Neural progenitor cell (in vitro differentiated cells): Measurements from ENCODE around the gene RBBP8NL. TPM values are rescaled to one million over a fixed set of nuclear protein-coding genes. Genes with fewer than 3 reads are reported as not detected.

Experiments used
- DNase-seq: peaks from one replicate; pipeline ENCODE4 v3.0.0-alpha.2; 2016; ENCODE audit warnings: low spot score
- H2AFZ ChIP-seq: fragments of 200-600 bp; sonication (generic); replicated peaks from 2 replicates; pipeline ENCODE4 v1.6.1; 2016; ENCODE audit warnings: antibody characterized with exemption
- H3F3A ChIP-seq: fragments of 200-600 bp; sonication (generic); 2 replicates; pipeline ENCODE4 v1.6.1; 2016; ENCODE audit warnings: antibody characterized with exemption, low read depth
- H3K27ac ChIP-seq: fragments of 200-600 bp; sonication (generic); 2 replicates; pipeline ENCODE4 v1.5.1; 2016; ENCODE audit warnings: mild to moderate bottlenecking
- H3K27me3 ChIP-seq: fragments of 200-600 bp; sonication (generic); 2 replicates; pipeline ENCODE4 v1.6.1; 2016; ENCODE audit warnings: mild to moderate bottlenecking, moderate library complexity
- H3K36me3 ChIP-seq: fragments of 200-600 bp; sonication (generic); 2 replicates; pipeline ENCODE4 v1.5.1; 2016
- H3K4me1 ChIP-seq: fragments of 200-600 bp; sonication (generic); 2 replicates; pipeline ENCODE4 v1.6.1; 2016; ENCODE audit warnings: mixed run types
- H3K4me2 ChIP-seq: fragments of 200-600 bp; sonication (generic); 2 replicates; pipeline ENCODE4 v1.6.1; 2016
- H3K4me3 ChIP-seq: fragments of 200-600 bp; sonication (generic); 2 replicates; pipeline ENCODE4 v1.5.1; 2016
- H3K79me2 ChIP-seq: fragments of 200-600 bp; sonication (generic); 2 replicates; pipeline ENCODE4 v1.6.1; 2016; ENCODE audit warnings: low read depth
- H3K9ac ChIP-seq: fragments of 200-600 bp; sonication (generic); 2 replicates; pipeline ENCODE4 v1.6.1; 2016
- H3K9me3 ChIP-seq: fragments of 200-600 bp; sonication (generic); 2 replicates; pipeline ENCODE4 v1.5.1; 2016; ENCODE audit warnings: low read depth
- H4K20me1 ChIP-seq: fragments of 200-600 bp; sonication (generic); 2 replicates; pipeline ENCODE4 v1.6.1; 2016; ENCODE audit warnings: low read depth
- H3K27ac Mint-ChIP-seq: 3 replicates; pipeline ENCODE4 v1.8.0; 2021; ENCODE audit warnings: mixed read lengths
- H3K27me3 Mint-ChIP-seq: 2 replicates; pipeline ENCODE4 v1.8.0; 2022; ENCODE audit warnings: low read depth, mild to moderate bottlenecking, inconsistent platforms, moderate library complexity, mixed read lengths; ENCODE audit not compliant: insufficient read depth
- H3K36me3 Mint-ChIP-seq: 3 replicates; pipeline ENCODE4 v1.8.0; 2021; ENCODE audit warnings: mixed read lengths
- H3K4me1 Mint-ChIP-seq: 3 replicates; pipeline ENCODE4 v1.8.0; 2021; ENCODE audit warnings: mixed read lengths
- H3K4me3 Mint-ChIP-seq: 3 replicates; pipeline ENCODE4 v1.8.0; 2021; ENCODE audit warnings: mild to moderate bottlenecking, moderate library complexity, mixed read lengths
- H3K9me3 Mint-ChIP-seq: 3 replicates; pipeline ENCODE4 v1.8.0; 2020; ENCODE audit warnings: mixed read lengths
- CTCF ChIP-seq: fragments of 200-600 bp; sonication (generic); IDR thresholded peaks from 2 replicates; pipeline ENCODE4 v1.5.1; 2017; ENCODE audit warnings: antibody characterized with exemption, mild to moderate bottlenecking
- EZH2 ChIP-seq: fragments of 200-600 bp; sonication (generic); IDR thresholded peaks from 2 replicates; pipeline ENCODE4 v1.6.1; 2017; ENCODE audit warnings: antibody characterized with exemption, mild to moderate bottlenecking, moderate library complexity
- EZH2phosphoT487 ChIP-seq: fragments of 200-600 bp; sonication (generic); IDR thresholded peaks from 2 replicates; pipeline ENCODE4 v1.6.1; 2017; ENCODE audit warnings: antibody characterized with exemption
- total RNA-seq: library from RNA; depleted of rRNA; stranded (reverse); fragments of >200 nt; gene quantifications from 2 replicates; pipeline ENCODE4 v1.2.3, GENCODE V29; 2015; ENCODE audit warnings: low replicate concordance

Gene RBBP8NL
- total RNA-seq, result 0.03 TPM in 1 of 2 replicates, not detected in the other

DNA sequence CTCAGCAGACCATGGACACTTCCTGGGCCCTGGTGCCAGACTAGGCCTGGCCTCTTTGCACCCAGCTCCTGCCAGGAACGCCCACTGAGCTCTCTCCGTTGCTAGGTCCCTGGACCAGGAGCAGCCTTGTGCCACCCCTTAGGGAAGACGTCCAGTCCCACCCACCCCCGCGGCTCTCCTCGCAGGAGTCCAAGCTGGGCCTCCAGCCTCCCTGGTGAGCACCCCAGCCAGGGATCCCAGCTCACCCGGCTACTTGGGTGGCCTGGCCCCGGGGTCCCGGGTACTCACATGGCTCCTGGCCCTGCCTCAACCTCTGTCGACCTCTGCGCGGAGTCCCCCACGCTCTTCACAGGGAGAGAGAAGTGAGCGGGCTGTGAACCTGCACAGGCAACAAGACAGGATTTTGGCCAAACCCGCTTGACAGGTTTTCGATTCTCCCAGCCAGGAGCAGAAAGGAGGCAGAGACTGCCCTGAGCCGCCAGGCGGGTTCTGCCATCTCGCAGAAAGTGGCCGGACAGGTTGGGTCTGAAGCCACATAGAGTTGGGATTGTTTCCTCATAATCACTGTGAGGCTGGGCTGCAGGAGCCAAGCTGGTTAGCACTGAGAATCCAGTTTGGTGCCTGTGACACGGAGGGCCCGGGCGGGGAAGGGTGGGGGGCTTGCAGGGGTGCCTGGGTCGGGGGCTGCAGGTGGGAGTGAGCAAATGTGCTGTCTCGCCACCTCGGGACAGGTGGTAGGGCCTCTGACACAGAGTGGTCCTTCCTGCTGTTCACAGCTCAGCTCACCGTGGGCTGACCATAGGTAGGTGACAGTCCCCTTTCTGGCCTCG is at the start of gene RBBP8NL:
Gene RBBP8NL (minus strand): TSS at position 368 of the 830 bp plus-strand sequence. CDS start 7,892 bp downstream, outside the sequence.
- no peak within 1 kb of the TSS for H3K4me3 ChIP-seq

DNA sequence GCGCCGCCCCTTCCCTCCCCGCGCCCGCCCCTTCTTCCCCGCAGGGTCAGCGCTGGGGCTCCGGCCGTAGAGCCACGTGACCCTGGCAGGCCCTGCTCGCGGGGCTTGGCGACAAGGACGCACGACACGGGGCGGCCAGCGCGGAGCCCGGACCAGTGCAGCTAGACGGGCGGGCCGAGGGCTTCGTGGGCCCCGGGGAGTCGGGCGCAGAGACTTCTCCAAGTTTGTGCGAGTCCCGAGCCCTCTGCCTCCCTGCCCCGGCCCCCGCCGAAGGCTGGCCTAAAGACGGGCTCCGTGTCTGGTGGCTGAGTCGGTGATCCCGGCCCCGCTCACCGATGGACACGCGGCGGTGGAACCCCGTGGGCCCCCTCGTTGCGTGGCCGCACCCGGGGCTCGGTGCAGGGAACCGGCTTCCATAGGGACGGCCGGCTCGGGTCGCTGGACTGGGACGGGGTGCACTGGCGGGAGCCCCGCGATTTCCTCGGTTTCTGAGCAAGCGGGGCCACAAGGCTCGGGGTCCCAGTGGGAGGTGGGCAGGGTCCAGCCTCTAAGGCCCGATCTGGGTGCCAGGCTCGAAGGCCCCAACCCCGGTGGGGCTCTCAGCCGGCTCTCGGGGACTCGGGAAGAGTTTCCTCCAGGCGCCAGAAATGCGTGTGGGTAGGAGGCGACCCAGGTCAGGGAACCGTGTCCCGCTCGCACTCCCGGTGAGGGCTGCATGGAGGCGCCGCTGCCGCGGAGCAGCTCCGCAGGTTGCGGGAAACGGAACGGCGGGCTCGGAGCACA is 48.9 kb upstream of the RBBP8NL start:
- peaks cover 37% of the 10 kb centered on the region for H4K20me1 ChIP-seq
- H3K4me1 ChIP-seq, result peaks cover 14% of the 10 kb centered on the region
- peak overlapping the region; percentile 49 for H3K4me3 ChIP-seq
- TF ChIP-seq EZH2, result peak; percentile 90
- no peak for TF ChIP-seq CTCF
- peak; percentile 84 for TF ChIP-seq EZH2phosphoT487
- Mint-ChIP-seq H3K4me3 (no peak overlapping the region), H3K4me1 (peaks cover 6% of the 10 kb centered on the region), H3K27me3 (peaks cover 55% of the 10 kb centered on the region), H3K36me3 (no peaks in the 10 kb centered on the region), H3K27ac (no peak overlapping the region), H3K9me3 (no peaks in the 10 kb centered on the region)
- peak overlapping the region; percentile 72 for H3K4me2 ChIP-seq
- no peak overlapping the region for H3K9ac ChIP-seq
- no peak overlapping the region for H3K27ac ChIP-seq
- DNase-seq, result peak; percentile 83
- H3K79me2 ChIP-seq, result no peaks in the 10 kb centered on the region
- H2AFZ ChIP-seq, result peak overlapping the region; percentile 38
- no peaks in the 10 kb centered on the region for H3K36me3 ChIP-seq
- peaks cover 94% of the 10 kb centered on the region for H3K27me3 ChIP-seq
- peaks cover 7% of the 10 kb centered on the region for H3F3A ChIP-seq
- H3K9me3 ChIP-seq, result no peaks in the 10 kb centered on the region

More for the DNA sequence above, at the start of gene RBBP8NL:
- Histone ChIP-seq H3K27me3 (peaks cover 8% of the 10 kb centered on the region), H3K9ac (no peak within 1 kb of the TSS), H3K27ac (no peak within 1 kb of the TSS), H3K36me3 (no peaks in the 10 kb centered on the region), H3F3A (no peaks in the 10 kb centered on the region), H3K9me3 (no peaks in the 10 kb centered on the region), H2AFZ (peak within 1 kb of the TSS; percentile 82), H3K4me2 (peak within 1 kb of the TSS; percentile 65), H3K79me2 (no peaks in the 10 kb centered on the region), H3K4me1 (peaks cover 14% of the 10 kb centered on the region), H4K20me1 (no peaks in the 10 kb centered on the region)
- no peaks in the 10 kb centered on the region for H3K9me3 Mint-ChIP-seq
- TF ChIP-seq CTCF (no peak), EZH2 (no peak), EZH2phosphoT487 (no peak)
- no peak within 1 kb of the TSS for H3K4me3 Mint-ChIP-seq
- no peak for DNase-seq
- no peak within 1 kb of the TSS for H3K27ac Mint-ChIP-seq
- peaks cover 18% of the 10 kb centered on the region for H3K27me3 Mint-ChIP-seq
- no peaks in the 10 kb centered on the region for H3K36me3 Mint-ChIP-seq
- H3K4me1 Mint-ChIP-seq, result peaks cover 11% of the 10 kb centered on the region

DNA sequence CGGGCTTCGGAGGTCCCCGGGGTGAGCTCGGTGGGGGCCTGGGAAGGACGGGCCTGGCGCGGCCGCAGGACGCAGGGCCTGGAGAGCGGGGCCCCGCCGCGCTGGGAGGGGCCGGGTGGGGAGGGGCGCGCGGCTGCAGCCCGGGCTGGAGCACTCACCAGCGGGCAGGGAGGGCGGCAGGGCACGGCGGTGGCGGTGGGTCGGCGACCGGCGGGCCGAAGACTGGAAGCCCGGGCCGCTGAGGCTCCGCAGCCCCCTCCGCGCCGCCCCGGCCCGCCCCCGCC is 48.4 kb upstream of the RBBP8NL start, which contains the start of gene GATA5:
Gene GATA5 (minus strand): TSS at position 224 of the 284 bp plus-strand sequence. CDS start 474 bp downstream, outside the sequence.
- peak within 1 kb of the TSS; percentile 68 for H2AFZ ChIP-seq
- DNase-seq, result no peak

More for the DNA sequence above, 48.4 kb upstream of the RBBP8NL start, which contains the start of gene GATA5:
- Histone ChIP-seq H3K9me3 (no peaks in the 10 kb centered on the region), H3K27ac (no peak within 1 kb of the TSS), H4K20me1 (peaks cover 32% of the 10 kb centered on the region), H3F3A (peaks cover 7% of the 10 kb centered on the region), H3K27me3 (peaks cover 89% of the 10 kb centered on the region), H3K36me3 (no peaks in the 10 kb centered on the region), H3K79me2 (no peaks in the 10 kb centered on the region), H3K4me3 (peak within 1 kb of the TSS; percentile 49), H3K9ac (no peak within 1 kb of the TSS), H3K4me1 (peaks cover 14% of the 10 kb centered on the region), H3K4me2 (peak within 1 kb of the TSS; percentile 72)
- TF ChIP-seq CTCF (no peak), EZH2 (no peak), EZH2phosphoT487 (no peak)
- no peak within 1 kb of the TSS for H3K4me3 Mint-ChIP-seq
- no peaks in the 10 kb centered on the region for H3K36me3 Mint-ChIP-seq
- no peaks in the 10 kb centered on the region for H3K9me3 Mint-ChIP-seq
- peaks cover 55% of the 10 kb centered on the region for H3K27me3 Mint-ChIP-seq
- H3K4me1 Mint-ChIP-seq, result peaks cover 6% of the 10 kb centered on the region
- no peak within 1 kb of the TSS for H3K27ac Mint-ChIP-seq
